ENCODE data around the gene SMAD3.

GRCh38 chr15:67035886-67036285 is 29.5 kb upstream of the SMAD3 start:
- TF ChIP-seq POLR2A (IDR thresholded peaks at IDR 0.05; ENCODE audit: low read depth, low read length) (no peak), POLR2AphosphoS5 (IDR thresholded peaks at IDR 0.05; ENCODE audit: low read depth, low read length) (no peak), TAF1 (IDR thresholded peaks at IDR 0.05; ENCODE audit: borderline replicate concordance, low read depth, low read length) (no peak)

Measured in GM12892 (cell line).